H9 (cell line): ENCODE data around the gene PITRM1. TPM values are rescaled to one million over a fixed set of nuclear protein-coding genes. Genes with fewer than 3 reads are reported as not detected.

Experiments
- DNase-seq: peaks from one replicate; pipeline ENCODE4 v3.0.0-alpha.2; 2017
- H2AFZ ChIP-seq: one replicate; pipeline ENCODE4 v1.6.1; 2013; ENCODE audit warnings: mild to moderate bottlenecking, low read length, control low read depth, moderate library complexity
- H2AK5ac ChIP-seq: 2 replicates; pipeline ENCODE4 v1.6.1; 2013; ENCODE audit warnings: low read length, control low read depth, mixed read lengths; ENCODE audit not compliant: insufficient read length
- H2BK120ac ChIP-seq: one replicate; pipeline ENCODE4 v1.6.1; 2013; ENCODE audit warnings: low read depth, mild to moderate bottlenecking, low read length, control low read depth, inconsistent platforms; ENCODE audit not compliant: poor library complexity, severe bottlenecking
- H2BK12ac ChIP-seq: 2 replicates; pipeline ENCODE4 v1.6.1; 2013; ENCODE audit warnings: low read length, control low read depth, mixed read lengths, low read depth; ENCODE audit not compliant: insufficient read length
- H2BK15ac ChIP-seq: 2 replicates; pipeline ENCODE4 v1.6.1; 2013; ENCODE audit warnings: low read depth, low read length, control low read depth
- H2BK20ac ChIP-seq: one replicate; pipeline ENCODE4 v1.6.1; 2013; ENCODE audit warnings: low read depth, mild to moderate bottlenecking, low read length, control low read depth, inconsistent platforms; ENCODE audit not compliant: poor library complexity, severe bottlenecking
- H2BK5ac ChIP-seq: 2 replicates; pipeline ENCODE4 v1.6.1; 2013; ENCODE audit warnings: low read length, control low read depth, mixed read lengths; ENCODE audit not compliant: insufficient read length
- H3K14ac ChIP-seq: 2 replicates; pipeline ENCODE4 v1.6.1; 2013; ENCODE audit warnings: low read length, control low read depth; ENCODE audit not compliant: insufficient read depth
- H3K18ac ChIP-seq: 2 replicates; pipeline ENCODE4 v1.6.1; 2013; ENCODE audit warnings: low read depth, mild to moderate bottlenecking, mixed read lengths, low read length, control low read depth; ENCODE audit not compliant: insufficient read length
- H3K23ac ChIP-seq: 2 replicates; pipeline ENCODE4 v1.6.1; 2013; ENCODE audit warnings: low read length, control low read depth, mixed read lengths, low read depth; ENCODE audit not compliant: insufficient read length
- H3K23me2 ChIP-seq: 2 replicates; pipeline ENCODE4 v1.6.1; 2013; ENCODE audit warnings: low read depth, mild to moderate bottlenecking, mixed read lengths, low read length, control low read depth; ENCODE audit not compliant: insufficient read length, poor library complexity, severe bottlenecking
- H3K27ac ChIP-seq: 2 replicates; pipeline ENCODE4 v1.5.1; 2013; ENCODE audit warnings: low read length, control low read depth, mixed read lengths, low read depth; ENCODE audit not compliant: insufficient read length
- H3K27me3 ChIP-seq: 2 replicates; pipeline ENCODE4 v1.6.1; 2013; ENCODE audit warnings: low read length, control low read depth, inconsistent platforms; ENCODE audit not compliant: insufficient read depth
- H3K4ac ChIP-seq: 2 replicates; pipeline ENCODE4 v1.6.1; 2013; ENCODE audit warnings: low read depth, mild to moderate bottlenecking, control low read depth, inconsistent platforms, low read length, moderate library complexity
- H3K4me1 ChIP-seq: 2 replicates; pipeline ENCODE4 v1.6.1; 2013; ENCODE audit warnings: low read length, control low read depth, inconsistent platforms; ENCODE audit not compliant: insufficient read depth
- H3K4me2 ChIP-seq: 2 replicates; pipeline ENCODE4 v1.6.1; 2013; ENCODE audit warnings: low read length, control low read depth, mixed read lengths; ENCODE audit not compliant: insufficient read length, insufficient read depth
- H3K56ac ChIP-seq: 2 replicates; pipeline ENCODE4 v1.6.1; 2013; ENCODE audit warnings: low read depth, mild to moderate bottlenecking, mixed read lengths, low read length, control low read depth; ENCODE audit not compliant: insufficient read length
- H3K79me1 ChIP-seq: 2 replicates; pipeline ENCODE4 v1.6.1; 2013; ENCODE audit warnings: low read depth, mild to moderate bottlenecking, moderate library complexity, low read length, control low read depth, inconsistent platforms; ENCODE audit not compliant: insufficient read depth, poor library complexity, severe bottlenecking
- H3K79me2 ChIP-seq: 2 replicates; pipeline ENCODE4 v1.6.1; 2013; ENCODE audit warnings: low read length, control low read depth, inconsistent platforms; ENCODE audit not compliant: insufficient read depth
- H3K9ac ChIP-seq: 2 replicates; pipeline ENCODE4 v1.6.1; 2013; ENCODE audit warnings: low read length, control low read depth, mixed read lengths; ENCODE audit not compliant: insufficient read length; ENCODE audit errors: extremely low read depth
- H3K9me3 ChIP-seq: one replicate; pipeline ENCODE4 v1.6.1; 2013; ENCODE audit warnings: low read depth, low read length, inconsistent platforms; ENCODE audit not compliant: control insufficient read depth
- H3T11ph ChIP-seq: one replicate; pipeline ENCODE4 v1.6.1; 2013; ENCODE audit warnings: mild to moderate bottlenecking, low read length, control low read depth, inconsistent platforms
- H4K20me1 ChIP-seq: one replicate; pipeline ENCODE4 v1.6.1; 2013; ENCODE audit not compliant: control insufficient read depth, insufficient read length, insufficient read depth
- H4K5ac ChIP-seq: 2 replicates; pipeline ENCODE4 v1.6.1; 2013; ENCODE audit warnings: low read depth, mild to moderate bottlenecking, mixed read lengths, low read length, control low read depth; ENCODE audit not compliant: insufficient read length
- H4K8ac ChIP-seq: replicated peaks from 2 replicates; pipeline ENCODE4 v1.6.1; 2013; ENCODE audit warnings: low read length, control low read depth, mixed read lengths, low read depth; ENCODE audit not compliant: insufficient read length
- H4K91ac ChIP-seq: 2 replicates; pipeline ENCODE4 v1.6.1; 2013; ENCODE audit warnings: low read depth, mild to moderate bottlenecking, moderate library complexity, mixed read lengths, low read length, control low read depth; ENCODE audit not compliant: insufficient read length
- H3K27ac Mint-ChIP-seq, 3 experiments: 2 replicates in 2 of 3; 3 replicates in 1 of 3; pipeline ENCODE4 v1.8.0; 2020 to 2021; ENCODE audit warnings: mixed read lengths in 3 of 3, mild to moderate bottlenecking in 1 of 3, moderate library complexity in 1 of 3
- H3K27me3 Mint-ChIP-seq: 2 replicates; pipeline ENCODE4 v1.8.0; 2021; ENCODE audit warnings: low read depth, mild to moderate bottlenecking, moderate library complexity, mixed read lengths
- H3K36me3 Mint-ChIP-seq, 3 experiments: 2 replicates in 2 of 3; 3 replicates in 1 of 3; pipeline ENCODE4 v1.8.0; 2020 to 2021; ENCODE audit warnings: low read depth in 3 of 3, mixed read lengths in 3 of 3; ENCODE audit not compliant: insufficient read depth in 1 of 3
- H3K4me1 Mint-ChIP-seq, 2 experiments: 2 replicates each; pipeline ENCODE4 v1.8.0; 2020; ENCODE audit warnings: mixed read lengths in 2 of 2
- H3K4me3 Mint-ChIP-seq, 2 experiments: 2 replicates in 1 of 2; 3 replicates in 1 of 2; pipeline ENCODE4 v1.8.0; 2020 to 2021; ENCODE audit warnings: mild to moderate bottlenecking in 2 of 2, mixed read lengths in 2 of 2, moderate library complexity in 1 of 2
- H3K9me3 Mint-ChIP-seq, 2 experiments: 2 replicates in 1 of 2; 3 replicates in 1 of 2; pipeline ENCODE4 v1.8.0; 2020; ENCODE audit warnings: mild to moderate bottlenecking in 2 of 2, mixed read lengths in 2 of 2, moderate library complexity in 1 of 2
- WGBS: extraction: QIAGEN DNeasy Blood & Tissue Kit; methylation state at CpG from one replicate; pipeline ENCODE4 v1.1.7; 2013; ENCODE audit warnings: missing lambda C conversion rate, low lambda C conversion rate, mixed read lengths; ENCODE audit not compliant: insufficient read length; ENCODE audit errors: extremely low coverage; 5-methylcytosine and 5-hydroxymethylcytosine counted together
- total RNA-seq: library from RNA; stranded (reverse); gene quantifications from 2 replicates; pipeline ENCODE4 v1.2.1, GENCODE V29; 2021
- TF ChIP-seq, protein P1 (sequence below): fragments of 200-600 bp; sonication (generic); conservative IDR thresholded peaks from 3 replicates; pipeline ENCODE4 v1.8.0; 2021; ENCODE audit warnings: antibody characterized with exemption, mild to moderate bottlenecking

PITRM1 gene
- total RNA-seq, 1 experiment from 2014 or later = 27.8 TPM

DNA sequence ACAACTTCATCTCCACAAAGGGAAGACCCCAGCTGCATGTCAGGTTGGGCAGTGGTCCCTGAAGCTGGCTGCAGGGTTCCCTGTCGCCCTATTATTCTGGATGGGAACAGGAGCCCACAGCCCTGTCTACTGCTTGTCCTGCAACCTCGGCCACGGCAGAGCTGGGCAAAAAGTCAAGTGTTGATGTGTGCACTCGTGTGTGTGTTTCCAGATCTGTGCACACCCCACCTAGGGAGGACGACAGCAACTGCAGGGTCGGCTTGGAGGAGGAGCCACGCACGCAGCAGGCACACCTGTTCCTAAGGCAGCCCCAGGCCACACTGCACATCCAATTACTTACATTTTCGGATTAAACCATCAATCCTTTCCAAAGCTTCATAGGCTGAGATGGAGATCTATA, 23.6 kb downstream of the PITRM1 start:
- Histone ChIP-seq H3K27ac (no peak overlapping the region), H3K23me2 (no peaks in the 10 kb centered on the region), H3K27me3 (no peaks in the 10 kb centered on the region), H3T11ph (no peak overlapping the region), H3K79me1 (no peaks in the 10 kb centered on the region), H4K91ac (no peak overlapping the region), H4K8ac (no peak overlapping the region), H4K20me1 (no peaks in the 10 kb centered on the region), H3K9me3 (no peaks in the 10 kb centered on the region), H3K4ac (no peak overlapping the region), H2BK12ac (no peak overlapping the region), H3K14ac (no peak overlapping the region), H4K5ac (no peak overlapping the region), H3K4me1 (no peaks in the 10 kb centered on the region), H2BK15ac (no peak overlapping the region), H3K18ac (no peak overlapping the region), H2AK5ac (no peak overlapping the region), H3K56ac (no peak overlapping the region), H2BK120ac (no peak overlapping the region), H3K23ac (no peak overlapping the region), H3K79me2 (no peaks in the 10 kb centered on the region), H3K4me2 (no peak overlapping the region), H3K9ac (no peak overlapping the region), H2AFZ (no peak overlapping the region), H2BK20ac (no peak overlapping the region), H2BK5ac (no peak overlapping the region)
- Mint-ChIP-seq H3K4me3 (no peak overlapping the region), H3K4me1 (no peaks in the 10 kb centered on the region), H3K36me3 (peaks cover 11 to 74% (median 58%) of the 10 kb centered on the region in 3 experiments; a peak in 6 of 7 replicates), H3K27me3 (no peaks in the 10 kb centered on the region), H3K9me3 (no peaks in the 10 kb centered on the region), H3K27ac (no peak overlapping the region)
- TF ChIP-seq, protein P1, sequence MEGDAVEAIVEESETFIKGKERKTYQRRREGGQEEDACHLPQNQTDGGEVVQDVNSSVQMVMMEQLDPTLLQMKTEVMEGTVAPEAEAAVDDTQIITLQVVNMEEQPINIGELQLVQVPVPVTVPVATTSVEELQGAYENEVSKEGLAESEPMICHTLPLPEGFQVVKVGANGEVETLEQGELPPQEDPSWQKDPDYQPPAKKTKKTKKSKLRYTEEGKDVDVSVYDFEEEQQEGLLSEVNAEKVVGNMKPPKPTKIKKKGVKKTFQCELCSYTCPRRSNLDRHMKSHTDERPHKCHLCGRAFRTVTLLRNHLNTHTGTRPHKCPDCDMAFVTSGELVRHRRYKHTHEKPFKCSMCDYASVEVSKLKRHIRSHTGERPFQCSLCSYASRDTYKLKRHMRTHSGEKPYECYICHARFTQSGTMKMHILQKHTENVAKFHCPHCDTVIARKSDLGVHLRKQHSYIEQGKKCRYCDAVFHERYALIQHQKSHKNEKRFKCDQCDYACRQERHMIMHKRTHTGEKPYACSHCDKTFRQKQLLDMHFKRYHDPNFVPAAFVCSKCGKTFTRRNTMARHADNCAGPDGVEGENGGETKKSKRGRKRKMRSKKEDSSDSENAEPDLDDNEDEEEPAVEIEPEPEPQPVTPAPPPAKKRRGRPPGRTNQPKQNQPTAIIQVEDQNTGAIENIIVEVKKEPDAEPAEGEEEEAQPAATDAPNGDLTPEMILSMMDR = no peak
- DNase-seq = no peak
- no CpG with 5 or more reads among the region's 9 CpGs for WGBS
